ENCODE data around the gene XDH. TPM values are rescaled to one million over a fixed set of nuclear protein-coding genes. Genes with fewer than 3 reads are reported as not detected.

Gene XDH
- polyA plus RNA-seq, 1 donor from 2014 or later, result not detected

Other genes with a start within 250 kb of the XDH start
- 2.9 TPM for gene CAPN14, start 197.2 kb downstream of the XDH start, polyA plus RNA-seq
- gene EHD3, start 180.6 kb downstream of the XDH start, polyA plus RNA-seq, result 31.8 TPM
- not detected for gene SRD5A2, start 166.2 kb upstream of the XDH start, polyA plus RNA-seq

Measured in IgD-negative memory B cell (primary cell).